HEK293 (cell line): Measurements from ENCODE around the gene TM9SF1.

Experiments used
- ZBTB17 ChIP-seq: fragments of 450-650 bp; formaldehyde crosslinking; IDR thresholded peaks from 2 replicates; pipeline ENCODE4 v1.5.1; 2016; ENCODE audit warnings: missing biosample characterization, missing genetic modification characterization
- ZNF138 ChIP-seq: fragments of 450-650 bp; formaldehyde crosslinking; IDR thresholded peaks from 2 replicates; pipeline ENCODE4 v1.5.1; 2016; ENCODE audit warnings: missing biosample characterization, missing genetic modification characterization, borderline replicate concordance
- ZNF335 ChIP-seq: fragments of 450-650 bp; formaldehyde crosslinking; conservative IDR thresholded peaks from 2 replicates; pipeline ENCODE4 v1.5.1; 2016; ENCODE audit warnings: missing biosample characterization, missing genetic modification characterization
- ZNF571 ChIP-seq: fragments of 450-650 bp; formaldehyde crosslinking; IDR thresholded peaks from 2 replicates; pipeline ENCODE4 v1.5.0; 2017; ENCODE audit warnings: missing biosample characterization, missing genetic modification characterization
- TF ChIP-seq, protein P1 (sequence below): fragments of 450-650 bp; formaldehyde crosslinking; IDR thresholded peaks from 2 replicates; pipeline ENCODE4 v1.5.1; 2016; ENCODE audit warnings: missing biosample characterization, missing genetic modification characterization
- TF ChIP-seq, protein P2 (sequence below): fragments of 450-650 bp; formaldehyde crosslinking; conservative IDR thresholded peaks from 2 replicates; pipeline ENCODE4 v1.5.1; 2016; ENCODE audit warnings: low read depth, missing biosample characterization, missing genetic modification characterization
- TF ChIP-seq, protein P3 (sequence below): fragments of 450-650 bp; formaldehyde crosslinking; IDR thresholded peaks from 2 replicates; pipeline ENCODE4 v1.5.1; 2016; ENCODE audit warnings: missing biosample characterization, missing genetic modification characterization
- TF ChIP-seq, protein P4 (sequence below): fragments of 450-650 bp; formaldehyde crosslinking; IDR thresholded peaks from 2 replicates; pipeline ENCODE4 v1.5.1; 2016; ENCODE audit warnings: missing biosample characterization, missing genetic modification characterization

DNA sequence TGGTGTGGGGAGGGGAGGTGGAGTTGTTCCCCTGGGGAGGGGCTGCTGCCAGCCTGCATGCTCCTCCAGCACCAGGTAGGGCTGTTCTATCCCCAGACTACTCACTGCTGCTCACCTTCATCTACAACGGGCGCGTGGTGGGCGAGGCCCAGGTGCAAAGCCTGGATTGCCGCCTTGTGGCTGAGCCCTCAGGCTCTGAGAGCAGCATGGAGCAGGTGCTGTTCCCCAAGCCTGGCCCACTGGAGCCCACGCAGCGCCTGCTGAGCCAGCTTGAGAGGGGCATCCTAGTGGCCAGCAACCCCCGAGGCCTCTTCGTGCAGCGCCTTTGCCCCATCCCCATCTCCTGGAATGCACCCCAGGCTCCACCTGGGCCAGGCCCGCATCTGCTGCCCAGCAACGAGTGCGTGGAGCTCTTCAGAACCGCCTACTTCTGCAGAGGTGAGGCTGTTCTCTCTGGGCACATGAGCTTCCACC lies 30.7 kb downstream of the TM9SF1 start:
- TF ChIP-seq ZNF571 (tag by site-specific recombination): no peak
- TF ChIP-seq, protein P1, sequence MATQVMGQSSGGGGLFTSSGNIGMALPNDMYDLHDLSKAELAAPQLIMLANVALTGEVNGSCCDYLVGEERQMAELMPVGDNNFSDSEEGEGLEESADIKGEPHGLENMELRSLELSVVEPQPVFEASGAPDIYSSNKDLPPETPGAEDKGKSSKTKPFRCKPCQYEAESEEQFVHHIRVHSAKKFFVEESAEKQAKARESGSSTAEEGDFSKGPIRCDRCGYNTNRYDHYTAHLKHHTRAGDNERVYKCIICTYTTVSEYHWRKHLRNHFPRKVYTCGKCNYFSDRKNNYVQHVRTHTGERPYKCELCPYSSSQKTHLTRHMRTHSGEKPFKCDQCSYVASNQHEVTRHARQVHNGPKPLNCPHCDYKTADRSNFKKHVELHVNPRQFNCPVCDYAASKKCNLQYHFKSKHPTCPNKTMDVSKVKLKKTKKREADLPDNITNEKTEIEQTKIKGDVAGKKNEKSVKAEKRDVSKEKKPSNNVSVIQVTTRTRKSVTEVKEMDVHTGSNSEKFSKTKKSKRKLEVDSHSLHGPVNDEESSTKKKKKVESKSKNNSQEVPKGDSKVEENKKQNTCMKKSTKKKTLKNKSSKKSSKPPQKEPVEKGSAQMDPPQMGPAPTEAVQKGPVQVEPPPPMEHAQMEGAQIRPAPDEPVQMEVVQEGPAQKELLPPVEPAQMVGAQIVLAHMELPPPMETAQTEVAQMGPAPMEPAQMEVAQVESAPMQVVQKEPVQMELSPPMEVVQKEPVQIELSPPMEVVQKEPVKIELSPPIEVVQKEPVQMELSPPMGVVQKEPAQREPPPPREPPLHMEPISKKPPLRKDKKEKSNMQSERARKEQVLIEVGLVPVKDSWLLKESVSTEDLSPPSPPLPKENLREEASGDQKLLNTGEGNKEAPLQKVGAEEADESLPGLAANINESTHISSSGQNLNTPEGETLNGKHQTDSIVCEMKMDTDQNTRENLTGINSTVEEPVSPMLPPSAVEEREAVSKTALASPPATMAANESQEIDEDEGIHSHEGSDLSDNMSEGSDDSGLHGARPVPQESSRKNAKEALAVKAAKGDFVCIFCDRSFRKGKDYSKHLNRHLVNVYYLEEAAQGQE: no peak
- TF ChIP-seq, protein P2, sequence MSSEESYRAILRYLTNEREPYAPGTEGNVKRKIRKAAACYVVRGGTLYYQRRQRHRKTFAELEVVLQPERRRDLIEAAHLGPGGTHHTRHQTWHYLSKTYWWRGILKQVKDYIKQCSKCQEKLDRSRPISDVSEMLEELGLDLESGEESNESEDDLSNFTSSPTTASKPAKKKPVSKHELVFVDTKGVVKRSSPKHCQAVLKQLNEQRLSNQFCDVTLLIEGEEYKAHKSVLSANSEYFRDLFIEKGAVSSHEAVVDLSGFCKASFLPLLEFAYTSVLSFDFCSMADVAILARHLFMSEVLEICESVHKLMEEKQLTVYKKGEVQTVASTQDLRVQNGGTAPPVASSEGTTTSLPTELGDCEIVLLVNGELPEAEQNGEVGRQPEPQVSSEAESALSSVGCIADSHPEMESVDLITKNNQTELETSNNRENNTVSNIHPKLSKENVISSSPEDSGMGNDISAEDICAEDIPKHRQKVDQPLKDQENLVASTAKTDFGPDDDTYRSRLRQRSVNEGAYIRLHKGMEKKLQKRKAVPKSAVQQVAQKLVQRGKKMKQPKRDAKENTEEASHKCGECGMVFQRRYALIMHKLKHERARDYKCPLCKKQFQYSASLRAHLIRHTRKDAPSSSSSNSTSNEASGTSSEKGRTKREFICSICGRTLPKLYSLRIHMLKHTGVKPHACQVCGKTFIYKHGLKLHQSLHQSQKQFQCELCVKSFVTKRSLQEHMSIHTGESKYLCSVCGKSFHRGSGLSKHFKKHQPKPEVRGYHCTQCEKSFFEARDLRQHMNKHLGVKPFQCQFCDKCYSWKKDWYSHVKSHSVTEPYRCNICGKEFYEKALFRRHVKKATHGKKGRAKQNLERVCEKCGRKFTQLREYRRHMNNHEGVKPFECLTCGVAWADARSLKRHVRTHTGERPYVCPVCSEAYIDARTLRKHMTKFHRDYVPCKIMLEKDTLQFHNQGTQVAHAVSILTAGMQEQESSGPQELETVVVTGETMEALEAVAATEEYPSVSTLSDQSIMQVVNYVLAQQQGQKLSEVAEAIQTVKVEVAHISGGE: no peak
- TF ChIP-seq, protein P3, sequence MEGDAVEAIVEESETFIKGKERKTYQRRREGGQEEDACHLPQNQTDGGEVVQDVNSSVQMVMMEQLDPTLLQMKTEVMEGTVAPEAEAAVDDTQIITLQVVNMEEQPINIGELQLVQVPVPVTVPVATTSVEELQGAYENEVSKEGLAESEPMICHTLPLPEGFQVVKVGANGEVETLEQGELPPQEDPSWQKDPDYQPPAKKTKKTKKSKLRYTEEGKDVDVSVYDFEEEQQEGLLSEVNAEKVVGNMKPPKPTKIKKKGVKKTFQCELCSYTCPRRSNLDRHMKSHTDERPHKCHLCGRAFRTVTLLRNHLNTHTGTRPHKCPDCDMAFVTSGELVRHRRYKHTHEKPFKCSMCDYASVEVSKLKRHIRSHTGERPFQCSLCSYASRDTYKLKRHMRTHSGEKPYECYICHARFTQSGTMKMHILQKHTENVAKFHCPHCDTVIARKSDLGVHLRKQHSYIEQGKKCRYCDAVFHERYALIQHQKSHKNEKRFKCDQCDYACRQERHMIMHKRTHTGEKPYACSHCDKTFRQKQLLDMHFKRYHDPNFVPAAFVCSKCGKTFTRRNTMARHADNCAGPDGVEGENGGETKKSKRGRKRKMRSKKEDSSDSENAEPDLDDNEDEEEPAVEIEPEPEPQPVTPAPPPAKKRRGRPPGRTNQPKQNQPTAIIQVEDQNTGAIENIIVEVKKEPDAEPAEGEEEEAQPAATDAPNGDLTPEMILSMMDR: no peak
- TF ChIP-seq ZNF335 (tag by site-specific recombination): no peak
- TF ChIP-seq, protein P4, sequence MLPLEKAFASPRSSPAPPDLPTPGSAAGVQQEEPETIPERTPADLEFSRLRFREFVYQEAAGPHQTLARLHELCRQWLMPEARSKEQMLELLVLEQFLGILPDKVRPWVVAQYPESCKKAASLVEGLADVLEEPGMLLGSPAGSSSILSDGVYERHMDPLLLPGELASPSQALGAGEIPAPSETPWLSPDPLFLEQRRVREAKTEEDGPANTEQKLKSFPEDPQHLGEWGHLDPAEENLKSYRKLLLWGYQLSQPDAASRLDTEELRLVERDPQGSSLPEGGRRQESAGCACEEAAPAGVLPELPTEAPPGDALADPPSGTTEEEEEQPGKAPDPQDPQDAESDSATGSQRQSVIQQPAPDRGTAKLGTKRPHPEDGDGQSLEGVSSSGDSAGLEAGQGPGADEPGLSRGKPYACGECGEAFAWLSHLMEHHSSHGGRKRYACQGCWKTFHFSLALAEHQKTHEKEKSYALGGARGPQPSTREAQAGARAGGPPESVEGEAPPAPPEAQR (tag by site-specific recombination): no peak
- no peak for TF ChIP-seq ZBTB17 (tag by site-specific recombination)
- no peak for TF ChIP-seq ZNF138 (tag by site-specific recombination)
